ENCODE results near the gene COL6A5. TPM values are rescaled to one million over a fixed set of nuclear protein-coding genes. Genes with fewer than 3 reads are reported as not detected.

COL6A5 gene
- total RNA-seq, 1 experiment from 2014 or later: not detected

- Histone ChIP-seq H3K4me3 (ENCODE audit: insufficient read depth, low read depth, low read length) (no peak overlapping the region), H3K27me3 (ENCODE audit: control insufficient read depth, insufficient read depth, low read length) (no peaks in the 10 kb centered on the region), H3K36me3 (replicated peaks; ENCODE audit: control insufficient read depth, insufficient read depth, low read length) (no peaks in the 10 kb centered on the region)
- DNase-seq: no peak
Observed at GRCh38 chr3:130377960-130378676, 32.6 kb downstream of the COL6A5 start.

GRCh38 chr3:130378677-130379191 lies 33.3 kb downstream of the COL6A5 start:
- Histone ChIP-seq H3K36me3 (replicated peaks; ENCODE audit: control insufficient read depth, insufficient read depth, low read length) (no peaks in the 10 kb centered on the region), H3K4me3 (ENCODE audit: insufficient read depth, low read depth, low read length) (no peak overlapping the region), H3K27me3 (ENCODE audit: control insufficient read depth, insufficient read depth, low read length) (no peaks in the 10 kb centered on the region)
- DNase-seq: no peak

DNA sequence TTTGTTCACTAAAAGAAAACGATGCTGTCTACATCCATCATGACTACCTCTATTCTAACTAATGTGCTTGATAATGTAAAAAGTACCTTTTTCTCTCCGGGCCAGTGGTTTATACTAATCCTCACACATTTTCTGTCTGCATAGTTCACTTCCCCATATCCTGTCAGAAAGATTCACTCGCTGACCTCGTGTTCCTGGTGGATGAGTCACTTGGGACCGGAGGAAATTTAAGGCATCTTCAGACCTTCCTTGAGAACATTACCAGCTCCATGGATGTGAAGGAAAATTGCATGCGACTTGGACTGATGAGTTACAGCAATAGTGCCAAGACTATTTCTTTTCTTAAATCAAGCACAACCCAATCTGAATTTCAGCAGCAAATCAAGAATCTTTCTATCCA lies 33.8 kb downstream of the COL6A5 start:
- DNase-seq: no peak
- no peaks in the 10 kb centered on the region for H3K27me3 ChIP-seq (ENCODE audit: control insufficient read depth, insufficient read depth, low read length)
- no peaks in the 10 kb centered on the region for H3K36me3 ChIP-seq (replicated peaks; ENCODE audit: control insufficient read depth, insufficient read depth, low read length)
- H3K4me3 ChIP-seq (ENCODE audit: insufficient read depth, low read depth, low read length): no peak overlapping the region

DNA sequence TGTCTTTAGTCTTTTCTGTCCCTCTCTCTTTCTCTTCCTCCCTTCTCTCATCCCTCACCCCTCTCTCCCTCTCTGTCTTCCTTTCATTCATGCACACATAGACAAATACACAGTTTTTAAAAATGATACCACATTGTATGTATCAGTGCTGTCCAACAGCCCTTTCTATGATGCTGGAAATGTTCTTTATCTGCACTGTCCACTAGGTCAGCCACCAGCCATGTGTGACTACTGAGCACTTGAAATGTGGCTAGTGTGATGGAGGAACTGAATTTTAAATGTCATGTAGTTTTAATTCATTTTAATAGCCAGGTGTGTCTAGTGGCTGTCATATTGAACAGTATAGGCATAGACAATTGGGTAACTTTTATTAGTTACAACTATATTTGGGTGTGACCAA lies 34.9 kb downstream of the COL6A5 start:
- no peak for DNase-seq
- no peak overlapping the region for H3K4me3 ChIP-seq (ENCODE audit: insufficient read depth, low read depth, low read length)
- no peaks in the 10 kb centered on the region for H3K36me3 ChIP-seq (replicated peaks; ENCODE audit: control insufficient read depth, insufficient read depth, low read length)
- H3K27me3 ChIP-seq (ENCODE audit: control insufficient read depth, insufficient read depth, low read length): no peaks in the 10 kb centered on the region

DNA sequence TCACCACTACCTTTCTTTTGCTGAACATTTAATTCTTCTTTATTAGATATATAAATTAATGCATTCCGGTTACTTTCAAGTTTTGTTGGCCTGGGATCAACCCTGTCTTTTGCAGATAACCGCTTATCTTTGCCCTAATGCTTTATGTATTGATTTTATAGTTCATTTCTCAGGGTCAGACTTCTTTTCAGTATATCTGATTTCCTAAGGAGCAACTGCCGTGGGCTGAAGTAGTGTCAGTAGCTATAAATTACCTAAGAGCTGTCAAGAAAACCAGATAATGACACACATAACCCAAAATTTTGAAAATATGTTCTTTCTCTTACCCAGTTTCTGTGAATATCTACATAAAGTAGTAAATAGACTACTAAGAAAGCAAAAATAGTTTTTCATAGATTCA lies 38.0 kb downstream of the COL6A5 start:
- H3K27me3 ChIP-seq (ENCODE audit: control insufficient read depth, insufficient read depth, low read length): no peaks in the 10 kb centered on the region
- DNase-seq: no peak
- no peak overlapping the region for H3K4me3 ChIP-seq (ENCODE audit: insufficient read depth, low read depth, low read length)

DNA sequence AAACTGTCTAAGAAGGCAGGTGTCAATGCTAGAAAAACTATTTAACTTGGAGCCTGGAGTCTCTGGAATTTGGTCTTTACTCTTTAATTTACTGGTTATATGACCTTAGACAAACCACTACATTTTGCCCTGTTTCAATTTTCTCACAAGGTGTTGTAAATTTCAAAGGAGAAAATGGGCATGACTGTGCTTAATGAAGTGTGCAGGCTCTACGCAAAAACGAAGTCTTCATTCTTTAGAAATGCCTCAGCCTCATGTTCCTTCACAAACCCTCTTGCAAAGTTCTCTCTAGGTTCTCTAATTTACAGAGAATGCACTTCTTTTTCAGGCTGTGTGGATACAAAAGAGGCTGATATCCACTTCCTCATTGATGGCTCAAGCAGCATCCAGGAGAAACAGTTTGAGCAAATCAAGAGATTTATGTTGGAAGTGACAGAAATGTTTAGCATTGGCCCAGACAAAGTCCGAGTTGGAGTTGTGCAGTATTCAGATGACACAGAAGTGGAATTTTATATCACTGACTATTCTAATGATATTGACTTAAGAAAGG lies 39.1 kb downstream of the COL6A5 start:
- DNase-seq: no peak
- Histone ChIP-seq H3K27me3 (ENCODE audit: control insufficient read depth, insufficient read depth, low read length) (no peaks in the 10 kb centered on the region), H3K4me3 (ENCODE audit: insufficient read depth, low read depth, low read length) (no peak overlapping the region), H3K36me3 (replicated peaks; ENCODE audit: control insufficient read depth, insufficient read depth, low read length) (no peaks in the 10 kb centered on the region)

More for the DNA sequence above, 38.0 kb downstream of the COL6A5 start:
- H3K36me3 ChIP-seq (replicated peaks; ENCODE audit: control insufficient read depth, insufficient read depth, low read length): no peaks in the 10 kb centered on the region

- Histone ChIP-seq H3K4me3 (ENCODE audit: insufficient read depth, low read depth, low read length) (no peak overlapping the region), H3K36me3 (replicated peaks; ENCODE audit: control insufficient read depth, insufficient read depth, low read length) (no peaks in the 10 kb centered on the region), H3K27me3 (ENCODE audit: control insufficient read depth, insufficient read depth, low read length) (no peaks in the 10 kb centered on the region)
- DNase-seq: no peak
Observed at GRCh38 chr3:130386604-130387263, 41.3 kb downstream of the COL6A5 start.

DNA sequence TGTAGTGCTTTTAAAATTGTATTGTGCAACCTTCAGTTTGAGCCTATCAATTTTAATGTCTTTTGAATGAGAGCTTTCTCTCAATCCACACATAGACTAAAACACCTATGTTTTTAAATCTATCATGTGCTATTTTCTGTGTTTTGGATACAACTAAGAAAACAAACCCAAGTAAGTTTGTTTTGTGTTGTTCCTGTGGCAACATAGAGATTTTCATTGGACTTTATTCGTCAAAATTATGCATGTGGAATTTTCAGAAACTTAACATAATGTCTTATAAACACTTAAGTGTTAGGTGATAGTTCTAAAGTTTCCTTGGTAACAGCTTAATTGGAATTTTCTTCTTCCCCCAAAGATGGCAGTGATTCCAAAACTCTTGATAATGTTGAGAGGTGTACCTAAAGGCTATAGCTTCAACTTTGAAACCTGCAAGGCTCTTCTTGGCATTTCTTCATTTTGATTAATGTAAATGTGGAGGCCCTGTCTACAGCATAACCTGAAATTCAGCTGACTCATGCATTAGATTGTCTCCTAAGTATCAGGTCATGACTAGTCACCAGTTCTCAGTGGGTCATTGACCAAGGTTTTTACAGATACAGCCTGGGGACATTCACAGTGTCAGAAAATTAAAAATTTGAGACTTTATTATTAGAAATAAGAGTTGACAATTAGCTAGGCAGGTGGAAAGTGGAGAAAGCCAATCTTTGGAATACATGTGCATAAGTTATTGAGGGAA lies 44.4 kb downstream of the COL6A5 start:
- Histone ChIP-seq H3K4me3 (ENCODE audit: insufficient read depth, low read depth, low read length) (no peak overlapping the region), H3K36me3 (replicated peaks; ENCODE audit: control insufficient read depth, insufficient read depth, low read length) (no peaks in the 10 kb centered on the region), H3K27me3 (ENCODE audit: control insufficient read depth, insufficient read depth, low read length) (no peaks in the 10 kb centered on the region)
- DNase-seq: no peak

GRCh38 chr3:130392266-130392665 lies 46.8 kb downstream of the COL6A5 start:
- no peak for DNase-seq
- Histone ChIP-seq H3K27me3 (ENCODE audit: control insufficient read depth, insufficient read depth, low read length) (no peaks in the 10 kb centered on the region), H3K4me3 (ENCODE audit: insufficient read depth, low read depth, low read length) (no peak overlapping the region), H3K36me3 (replicated peaks; ENCODE audit: control insufficient read depth, insufficient read depth, low read length) (no peaks in the 10 kb centered on the region)

- no peaks in the 10 kb centered on the region for H3K36me3 ChIP-seq (replicated peaks; ENCODE audit: control insufficient read depth, insufficient read depth, low read length)
- H3K27me3 ChIP-seq (ENCODE audit: control insufficient read depth, insufficient read depth, low read length): no peaks in the 10 kb centered on the region
- DNase-seq: no peak
- no peak overlapping the region for H3K4me3 ChIP-seq (ENCODE audit: insufficient read depth, low read depth, low read length)
Observed at GRCh38 chr3:130393594-130393993, 48.1 kb downstream of the COL6A5 start.

DNA sequence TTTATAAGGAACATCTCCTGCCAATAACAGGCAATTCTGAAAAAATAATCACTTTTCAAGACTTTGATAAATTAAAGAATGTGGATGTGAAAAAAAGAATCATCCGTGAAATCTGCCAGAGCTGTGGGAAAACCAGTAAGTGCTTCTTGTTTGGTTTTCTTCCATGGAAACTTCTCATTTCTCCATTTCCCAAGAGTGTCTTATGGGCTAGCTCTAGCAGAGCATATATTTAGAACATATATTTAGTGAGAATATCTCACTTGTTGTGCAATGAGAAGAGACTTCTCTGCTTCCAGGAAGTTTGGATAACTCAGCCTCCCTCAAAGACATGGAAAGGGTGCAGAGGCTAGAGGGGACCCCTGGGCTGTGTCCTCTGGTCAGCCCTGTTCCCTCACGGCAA lies 49.9 kb downstream of the COL6A5 start:
- DNase-seq: no peak
- H3K27me3 ChIP-seq (ENCODE audit: control insufficient read depth, insufficient read depth, low read length): no peaks in the 10 kb centered on the region
- no peaks in the 10 kb centered on the region for H3K36me3 ChIP-seq (replicated peaks; ENCODE audit: control insufficient read depth, insufficient read depth, low read length)
- H3K4me3 ChIP-seq (ENCODE audit: insufficient read depth, low read depth, low read length): no peak overlapping the region

GRCh38 chr3:130395916-130396315 lies 50.4 kb downstream of the COL6A5 start:
- H3K4me3 ChIP-seq (ENCODE audit: insufficient read depth, low read depth, low read length): no peak overlapping the region
- peak; percentile 13 for DNase-seq
- no peaks in the 10 kb centered on the region for H3K27me3 ChIP-seq (ENCODE audit: control insufficient read depth, insufficient read depth, low read length)
- H3K36me3 ChIP-seq (replicated peaks; ENCODE audit: control insufficient read depth, insufficient read depth, low read length): no peaks in the 10 kb centered on the region

DNA sequence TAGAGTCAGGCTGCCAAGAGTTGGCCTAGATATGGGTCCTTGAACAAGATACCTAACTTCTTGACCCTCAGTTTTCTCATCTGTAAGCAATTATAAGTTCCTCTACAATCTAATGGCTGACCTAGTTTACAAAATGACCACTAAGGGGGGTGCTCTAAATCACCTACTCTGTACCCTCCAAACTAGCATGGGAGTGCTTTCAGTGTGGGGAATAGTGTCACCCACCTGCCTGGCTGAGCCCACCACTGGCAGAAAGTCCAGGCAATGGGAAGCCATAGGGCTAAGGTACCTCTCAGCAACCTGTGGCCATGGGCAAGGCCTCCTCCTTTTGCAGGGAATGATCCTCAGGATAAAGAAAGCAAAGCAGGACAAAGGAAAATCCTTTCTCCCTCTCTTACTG lies 58.9 kb downstream of the COL6A5 start:
- DNase-seq: no peak
- Histone ChIP-seq H3K27me3 (ENCODE audit: control insufficient read depth, insufficient read depth, low read length) (no peaks in the 10 kb centered on the region), H3K4me3 (ENCODE audit: insufficient read depth, low read depth, low read length) (no peak overlapping the region), H3K36me3 (replicated peaks; ENCODE audit: control insufficient read depth, insufficient read depth, low read length) (no peaks in the 10 kb centered on the region)

DNA sequence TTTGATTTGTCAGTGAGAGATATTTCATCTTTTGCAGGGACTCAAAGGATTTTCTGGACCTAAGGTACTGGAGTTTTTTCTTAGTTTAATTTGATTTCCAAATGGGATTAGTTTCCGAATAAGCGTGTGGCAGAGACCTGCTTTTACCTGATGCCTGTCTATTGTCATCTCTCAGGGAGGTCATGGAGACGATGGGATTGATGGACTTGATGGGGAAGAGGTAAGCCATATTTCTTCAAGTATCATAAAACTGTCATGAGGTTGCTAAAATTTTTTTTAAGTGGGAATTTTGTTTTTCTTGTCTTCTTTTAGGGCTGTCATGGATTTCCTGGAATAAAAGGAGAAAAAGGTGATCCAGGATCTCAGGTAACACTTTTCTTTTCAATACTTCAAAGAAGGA lies 60.5 kb downstream of the COL6A5 start:
- DNase-seq: no peak
- no peak overlapping the region for H3K4me3 ChIP-seq (ENCODE audit: insufficient read depth, low read depth, low read length)
- no peaks in the 10 kb centered on the region for H3K27me3 ChIP-seq (ENCODE audit: control insufficient read depth, insufficient read depth, low read length)
- no peaks in the 10 kb centered on the region for H3K36me3 ChIP-seq (replicated peaks; ENCODE audit: control insufficient read depth, insufficient read depth, low read length)

All from H7 (cell line).